Stimulated activated CD4-positive, alpha-beta T cell treated with anti-CD3 and anti-CD28 coated beads, Interleukin-12 subunit alpha, Interleukin-12 subunit beta, amount 100 ng/mL, for 24 hours (primary cell): Measurements from ENCODE around the gene ARAP2.
"Not testable (repeated sequence)": the region's sequence is repeated elsewhere in the genome, so short reads cannot be mapped to it uniquely, and the experiment has no call there.

ENCODE experiments used
- DNase-seq, 2 experiments: peaks; one replicate each; pipeline ENCODE4 v3.0.0-alpha.2; 2020; ENCODE audit warnings: low read depth in 2 of 2

ARAP2 gene

GRCh38 chr4:36183665-36184393 lies 60.5 kb downstream of the ARAP2 start:
- no peak for DNase-seq

DNA sequence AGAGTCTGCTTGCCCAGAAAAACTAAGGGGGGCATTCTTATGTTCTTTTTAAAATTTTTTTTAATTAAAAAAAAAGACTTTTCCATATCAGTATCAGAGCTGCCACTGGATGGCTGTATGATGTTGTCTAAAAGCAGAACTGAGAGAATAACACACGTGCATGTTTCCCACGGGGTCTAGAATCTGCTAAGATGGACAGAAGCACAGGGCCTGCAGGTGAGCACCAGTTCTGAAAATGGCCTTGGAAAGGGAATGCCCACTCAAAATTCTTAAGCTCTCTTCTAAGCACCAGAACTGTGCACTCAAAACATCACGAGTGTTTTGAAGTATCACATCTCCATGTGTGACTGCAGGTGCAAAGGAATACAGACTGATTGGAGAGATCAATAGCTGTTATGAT lies 61.1 kb downstream of the ARAP2 start:
- DNase-seq, result no peak

DNA sequence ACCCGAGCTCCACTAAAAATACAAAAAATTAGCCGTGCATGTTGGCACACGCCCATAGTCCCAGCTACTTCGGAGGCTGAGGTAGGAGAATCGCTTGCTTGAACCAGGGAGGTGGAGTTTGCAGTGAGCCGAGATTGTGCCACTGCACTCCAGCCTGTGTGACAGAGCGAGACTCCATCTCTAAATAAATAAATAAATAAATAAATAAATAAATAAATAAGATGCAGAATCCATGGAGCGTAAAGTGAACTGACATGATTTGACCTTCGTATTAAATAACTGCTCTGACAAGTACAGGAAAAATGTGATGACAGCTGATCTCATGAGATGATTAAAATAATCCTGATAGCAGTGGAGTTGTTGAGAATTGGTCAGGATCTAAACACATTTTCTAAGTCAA lies 62.0 kb downstream of the ARAP2 start:
- DNase-seq, result not testable (repeated sequence)

- no peak for DNase-seq
Observed at GRCh38 chr4:36180206-36180605, 64.1 kb downstream of the ARAP2 start.

DNA sequence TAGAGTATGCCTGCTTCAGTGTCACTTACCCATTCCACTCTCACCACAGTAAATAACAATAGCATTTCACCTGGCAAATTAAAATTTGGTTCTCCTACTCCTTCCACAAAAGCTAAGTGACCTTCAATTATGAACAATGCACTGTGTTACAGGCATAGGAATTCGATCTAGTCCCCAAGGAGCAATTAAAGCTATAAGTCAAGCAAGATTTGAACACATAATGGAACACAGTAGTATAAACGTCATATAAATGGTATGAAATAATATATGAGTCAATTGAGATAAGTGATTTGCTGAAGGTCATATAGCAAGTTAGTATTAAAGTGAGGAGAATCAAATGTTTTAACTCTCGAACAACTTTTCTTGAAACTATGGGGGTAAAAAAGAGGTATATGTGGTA lies 65.8 kb downstream of the ARAP2 start:
- no peak for DNase-seq

GRCh38 chr4:36177946-36178345 lies 66.4 kb downstream of the ARAP2 start:
- DNase-seq, result no peak

- no peak for DNase-seq
Observed at GRCh38 chr4:36174570-36174969, 69.7 kb downstream of the ARAP2 start.

- no peak for DNase-seq
Observed at GRCh38 chr4:36173905-36174304, 70.4 kb downstream of the ARAP2 start.

GRCh38 chr4:36172656-36173055 lies 71.7 kb downstream of the ARAP2 start:
- DNase-seq, result no peak

- no peak for DNase-seq
Observed at GRCh38 chr4:36168127-36168878, 76.0 kb downstream of the ARAP2 start.

DNA sequence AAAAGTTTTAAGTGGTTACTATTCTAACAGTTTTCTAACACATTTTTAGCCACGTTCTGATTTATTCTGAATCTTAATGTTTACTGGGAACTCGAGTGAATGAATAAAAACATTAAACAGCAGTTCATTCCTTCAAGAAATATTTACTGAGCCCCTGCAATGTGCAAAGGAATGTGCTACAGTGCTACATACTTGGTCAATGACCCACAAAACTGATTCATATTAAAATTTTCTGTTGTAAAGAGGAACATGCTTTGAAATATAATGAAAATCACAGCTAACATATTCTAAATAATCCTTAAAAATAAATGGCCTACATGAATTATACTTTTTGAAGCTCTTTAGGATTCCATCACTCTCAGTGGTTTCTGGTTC lies 78.7 kb downstream of the ARAP2 start:
- no peak for DNase-seq

DNA sequence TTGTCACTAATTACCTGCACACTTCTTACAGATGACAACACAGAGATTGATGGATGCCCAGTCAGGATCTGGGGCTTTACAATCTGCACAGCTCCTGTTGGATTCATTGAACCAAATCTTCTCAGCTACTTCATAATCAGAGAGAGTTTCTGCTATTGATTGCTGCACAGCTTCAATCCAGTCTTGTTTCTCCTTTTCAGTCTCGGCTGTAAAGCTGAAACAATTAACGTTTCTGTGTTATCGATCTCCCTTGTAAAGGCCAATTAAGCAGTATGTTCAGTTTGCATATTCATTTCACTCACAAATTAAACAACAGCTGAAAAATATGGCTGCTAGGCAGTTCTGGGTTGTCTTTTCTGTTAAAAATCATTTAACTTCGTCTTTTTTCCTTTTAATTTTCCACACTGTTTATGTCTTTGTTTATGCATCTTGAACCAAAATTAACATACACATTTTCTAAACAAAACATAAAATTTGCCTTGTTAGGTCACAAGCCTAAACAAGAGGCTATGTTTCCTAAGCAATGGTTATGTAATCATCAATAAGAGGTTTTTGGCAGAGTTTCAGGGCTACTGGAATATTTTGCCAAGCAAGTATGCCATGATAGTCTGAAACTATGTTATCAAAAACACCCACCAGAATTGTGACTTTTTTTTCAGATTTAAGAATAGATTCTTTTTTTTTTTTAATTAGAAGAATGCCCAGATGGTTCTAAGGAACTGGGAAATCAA lies 79.2 kb downstream of the ARAP2 start:
- no peak for DNase-seq

DNA sequence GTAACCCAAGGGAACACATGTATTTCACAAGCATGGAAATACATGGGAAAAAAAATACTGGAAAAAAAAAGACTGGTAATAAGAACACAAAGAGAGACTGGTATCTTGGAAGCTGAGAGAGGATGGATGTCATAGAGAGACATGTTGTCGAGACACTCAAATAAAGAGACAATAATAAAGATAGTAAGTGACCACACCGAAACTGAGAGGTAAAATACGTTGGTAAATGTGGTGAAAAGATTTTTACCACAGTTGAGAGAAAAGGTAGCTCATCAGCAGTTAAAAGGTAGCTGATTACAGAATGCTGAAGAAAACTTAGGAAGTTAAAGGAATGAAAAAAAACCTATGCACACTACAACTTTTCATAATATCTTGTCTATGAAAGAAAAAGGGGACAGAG lies 81.1 kb downstream of the ARAP2 start:
- no peak for DNase-seq

- DNase-seq, result no peak
Observed at GRCh38 chr4:36159208-36159607, 85.1 kb downstream of the ARAP2 start.

DNA sequence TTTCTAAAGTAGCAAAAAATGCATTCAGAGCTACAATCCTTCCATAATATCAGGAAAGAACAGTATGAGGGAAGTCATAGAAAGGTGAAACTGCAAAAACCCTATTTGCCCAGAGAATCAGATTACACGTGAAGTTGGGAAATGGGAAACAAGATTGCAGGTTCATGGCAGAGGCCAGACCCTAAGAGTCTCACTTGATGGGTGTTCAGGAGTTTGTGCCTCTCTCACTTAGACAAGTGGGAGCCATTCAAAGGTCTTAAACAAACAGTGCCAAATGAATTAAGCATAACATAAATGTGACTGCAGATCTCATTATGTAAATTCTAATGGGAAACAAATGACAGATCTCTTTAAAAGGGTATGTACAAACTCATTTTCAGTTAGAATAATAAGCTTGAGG lies 91.6 kb downstream of the ARAP2 start:
- no peak for DNase-seq

DNA sequence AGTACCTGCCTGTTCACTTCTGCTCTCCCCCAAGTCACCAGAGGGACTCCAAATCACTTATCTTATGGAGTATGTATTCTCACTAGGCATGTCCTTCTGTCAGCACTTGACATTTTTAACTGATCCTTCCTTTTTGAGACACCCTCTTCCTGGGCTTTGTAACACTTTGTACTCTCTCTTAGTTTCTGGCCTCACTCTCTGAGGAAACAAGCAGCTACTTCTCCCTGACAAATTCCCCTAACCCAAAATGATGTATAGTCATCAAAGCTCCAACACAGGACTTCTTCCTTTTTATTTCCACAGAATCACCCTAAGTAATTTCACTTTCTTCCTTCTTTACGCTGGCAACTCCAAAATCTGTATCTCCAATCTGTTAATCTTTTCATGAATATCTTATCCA lies 101.8 kb downstream of the ARAP2 start:
- no peak for DNase-seq

DNA sequence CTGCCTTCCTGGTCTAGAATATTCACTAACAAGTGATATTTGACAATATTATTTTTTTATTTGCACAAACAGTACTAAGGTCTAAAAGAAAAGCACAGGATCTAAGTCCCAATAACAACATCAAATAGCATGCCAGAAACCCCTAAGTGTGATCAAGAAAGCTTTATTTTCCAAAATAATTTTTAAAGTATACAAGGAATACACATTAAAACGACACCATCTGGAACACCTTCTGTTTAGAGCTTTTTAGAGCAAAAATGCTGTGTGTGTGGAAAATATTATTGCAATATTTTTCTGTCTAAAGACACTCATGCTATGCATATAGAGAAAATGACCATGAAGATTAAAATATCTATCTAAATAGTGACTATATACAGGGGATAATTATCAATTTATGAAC lies 103.1 kb downstream of the ARAP2 start:
- no peak for DNase-seq

DNA sequence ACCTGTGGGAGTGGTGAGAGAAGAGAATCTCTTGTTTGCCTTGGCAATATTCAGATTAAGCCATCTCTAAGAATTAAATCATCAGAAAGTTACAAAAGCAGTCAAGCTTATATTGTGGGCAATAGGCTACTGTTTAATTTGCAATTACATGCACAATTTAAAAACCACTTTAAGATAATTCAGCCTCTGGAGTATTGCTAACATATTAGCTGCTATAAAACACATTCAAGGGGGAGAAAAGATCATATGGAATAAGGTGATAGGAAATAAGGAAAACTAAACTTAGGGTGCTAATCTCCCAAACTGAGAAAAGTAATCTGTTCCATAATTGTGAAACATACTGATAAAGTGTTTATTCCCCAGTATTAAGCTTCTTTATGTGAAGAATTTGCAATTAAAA lies 103.9 kb downstream of the ARAP2 start:
- no peak for DNase-seq

GRCh38 chr4:36138220-36138619 lies 106.1 kb downstream of the ARAP2 start:
- DNase-seq, result no peak

DNA sequence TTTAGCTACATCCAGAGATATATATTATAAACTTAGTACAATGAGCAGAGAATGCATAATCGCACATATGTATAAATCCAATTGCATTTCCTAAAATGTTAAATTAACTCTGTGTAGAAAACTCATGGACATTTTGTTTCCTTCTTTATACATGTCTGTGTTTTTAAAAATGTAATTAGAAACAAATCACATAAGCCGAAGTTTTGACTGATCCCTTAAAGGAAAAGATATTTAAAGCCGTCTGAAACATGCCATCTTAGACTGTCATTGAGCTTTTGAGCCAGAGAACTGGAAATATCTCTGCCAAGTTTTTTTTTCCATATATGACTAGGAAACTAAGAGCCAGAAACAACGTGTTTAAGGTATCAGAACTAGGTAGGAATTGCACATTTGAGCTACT lies 107.0 kb downstream of the ARAP2 start:
- no peak for DNase-seq

DNA sequence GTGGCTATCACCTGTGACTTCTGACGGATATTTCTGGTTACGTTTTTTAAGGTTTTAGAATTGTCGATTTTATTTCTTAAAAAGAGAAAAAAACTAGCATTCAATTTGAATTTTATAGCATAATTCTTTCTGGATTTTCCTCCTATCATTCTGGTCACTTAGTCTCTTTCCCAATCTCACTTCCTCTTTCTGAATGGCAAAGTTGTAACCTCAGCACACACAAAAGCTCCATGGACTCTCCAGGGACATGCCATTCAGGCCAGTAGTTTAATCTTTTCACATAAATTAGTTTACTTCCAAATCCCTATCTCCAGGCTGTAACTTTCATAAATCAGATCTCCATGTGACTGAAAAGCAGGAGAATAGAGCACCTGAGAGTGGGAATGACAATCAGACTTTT lies 110.7 kb downstream of the ARAP2 start:
- DNase-seq, result no peak

- DNase-seq, result no peak
Observed at GRCh38 chr4:36133086-36133485, 111.2 kb downstream of the ARAP2 start.

GRCh38 chr4:36130641-36131040 lies 113.7 kb downstream of the ARAP2 start:
- DNase-seq, result no peak
